Brain microvascular endothelial cell (primary cell): ENCODE measurements around the gene PABPN1.

Experiments
- DNase-seq: peaks from one replicate; pipeline ENCODE4 v3.0.0-alpha.2; 2020
- H3K27ac ChIP-seq: fragments of 250-450 bp; sonication (Bioruptor Pico); 2 replicates; pipeline ENCODE4 v1.5.1; 2020; ENCODE audit warnings: mild to moderate bottlenecking, moderate library complexity
- H3K27me3 ChIP-seq: fragments of 250-450 bp; sonication (Bioruptor Pico); replicated peaks from 2 replicates; pipeline ENCODE4 v1.5.1; 2020; ENCODE audit warnings: mild to moderate bottlenecking
- H3K36me3 ChIP-seq: fragments of 250-450 bp; sonication (Bioruptor Pico); replicated peaks from 2 replicates; pipeline ENCODE4 v1.5.1; 2020; ENCODE audit warnings: mild to moderate bottlenecking
- H3K4me3 ChIP-seq: 2 replicates; pipeline ENCODE4 v1.5.1; 2011; ENCODE audit warnings: low read depth, mild to moderate bottlenecking, control low read depth, low read length, moderate library complexity
- in situ Hi-C: cut with HindIII; loops from 2 replicates; pipeline ENCODE4 v1.10.0; 2017; ENCODE audit warnings: low sequenced_read_pairs, low pct_ligation_motif_present
- TF ChIP-seq, protein P1 (sequence below): IDR thresholded peaks from 2 replicates; pipeline ENCODE4 v1.5.1; 2011; ENCODE audit warnings: low read depth, mild to moderate bottlenecking, moderate library complexity, low read length, control low read depth, inconsistent platforms; ENCODE audit errors: missing control alignments

Gene PABPN1

DNA sequence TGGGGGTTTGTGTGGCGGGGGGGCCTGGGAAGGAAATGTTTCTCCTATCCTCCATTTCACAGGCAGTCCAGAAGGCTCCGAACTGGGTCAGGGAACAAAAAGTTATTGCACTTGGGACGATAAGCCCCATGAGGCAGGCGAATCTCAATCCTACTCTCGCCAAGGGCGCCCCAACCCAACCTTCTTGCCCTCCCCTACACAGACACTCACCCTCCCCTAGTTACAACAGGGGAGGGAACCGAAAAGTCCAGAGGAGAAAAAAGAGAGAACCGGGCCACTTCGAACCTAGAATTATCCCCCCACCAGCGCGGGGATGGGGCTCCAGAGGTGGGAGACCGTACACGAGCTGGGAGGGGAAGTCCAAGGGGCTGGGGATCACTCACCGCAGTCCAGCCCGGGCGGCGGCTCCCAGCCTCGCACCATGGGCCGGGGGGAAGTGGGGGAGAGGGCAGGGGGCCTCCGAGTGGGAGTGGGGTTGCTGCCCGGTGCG is 35.7 kb upstream of the PABPN1 start:
- Histone ChIP-seq H3K27me3 (no peaks in the 10 kb centered on the region), H3K27ac (peak overlapping the region; percentile 16), H3K4me3 (peak overlapping the region; percentile 83), H3K36me3 (no peaks in the 10 kb centered on the region)
- DNase-seq, result no peak
- TF ChIP-seq, protein P1, sequence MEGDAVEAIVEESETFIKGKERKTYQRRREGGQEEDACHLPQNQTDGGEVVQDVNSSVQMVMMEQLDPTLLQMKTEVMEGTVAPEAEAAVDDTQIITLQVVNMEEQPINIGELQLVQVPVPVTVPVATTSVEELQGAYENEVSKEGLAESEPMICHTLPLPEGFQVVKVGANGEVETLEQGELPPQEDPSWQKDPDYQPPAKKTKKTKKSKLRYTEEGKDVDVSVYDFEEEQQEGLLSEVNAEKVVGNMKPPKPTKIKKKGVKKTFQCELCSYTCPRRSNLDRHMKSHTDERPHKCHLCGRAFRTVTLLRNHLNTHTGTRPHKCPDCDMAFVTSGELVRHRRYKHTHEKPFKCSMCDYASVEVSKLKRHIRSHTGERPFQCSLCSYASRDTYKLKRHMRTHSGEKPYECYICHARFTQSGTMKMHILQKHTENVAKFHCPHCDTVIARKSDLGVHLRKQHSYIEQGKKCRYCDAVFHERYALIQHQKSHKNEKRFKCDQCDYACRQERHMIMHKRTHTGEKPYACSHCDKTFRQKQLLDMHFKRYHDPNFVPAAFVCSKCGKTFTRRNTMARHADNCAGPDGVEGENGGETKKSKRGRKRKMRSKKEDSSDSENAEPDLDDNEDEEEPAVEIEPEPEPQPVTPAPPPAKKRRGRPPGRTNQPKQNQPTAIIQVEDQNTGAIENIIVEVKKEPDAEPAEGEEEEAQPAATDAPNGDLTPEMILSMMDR, result no peak
- in situ Hi-C loops, result no loop called here

DNA sequence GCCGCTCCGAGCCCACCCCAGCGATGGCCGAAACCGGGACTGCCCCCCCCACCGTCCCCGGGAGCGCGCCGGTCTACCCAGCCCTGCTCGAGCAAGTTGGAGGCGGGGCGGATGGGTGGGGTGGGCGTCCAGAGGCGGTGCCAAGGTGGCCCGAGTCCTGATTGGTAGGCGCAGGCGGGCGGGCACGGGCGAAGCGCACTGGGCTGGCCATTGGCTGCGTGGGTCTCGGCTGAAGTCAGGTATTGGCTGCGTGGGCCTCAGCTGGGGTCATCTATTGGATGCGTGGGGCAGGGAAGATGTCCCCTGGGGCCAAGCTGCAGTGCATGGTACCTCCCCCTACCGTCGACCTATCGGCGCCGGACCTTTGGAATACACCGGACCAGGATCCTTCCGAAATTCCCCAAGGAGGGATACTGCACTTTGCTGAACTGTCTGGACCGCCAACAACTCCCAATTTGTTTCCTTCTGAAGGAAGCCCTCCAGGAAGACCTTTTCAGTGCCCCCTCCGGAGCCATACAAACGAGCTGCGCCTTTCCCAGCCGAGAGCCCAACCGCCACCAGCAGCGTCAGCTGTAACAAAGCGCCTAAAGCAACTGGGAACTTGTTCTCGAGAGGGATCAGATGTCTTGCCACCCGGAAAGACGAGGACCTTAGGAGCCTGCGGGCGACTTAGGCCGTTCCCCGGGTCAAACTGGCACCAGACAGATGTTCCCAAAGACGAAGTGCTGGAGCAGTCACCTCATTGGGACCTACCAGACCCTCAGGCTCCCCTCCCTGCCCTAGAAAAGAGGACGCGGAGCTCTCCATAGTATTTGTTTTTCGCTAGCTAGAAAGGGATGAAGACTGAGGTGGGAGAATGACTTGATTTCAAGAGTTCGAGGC is 35.0 kb upstream of the PABPN1 start, which contains the start of gene HOMEZ:
HOMEZ (minus strand) TSS at position 113 of the 882 bp plus-strand sequence. CDS start 180 bp downstream, outside the sequence.
- Histone ChIP-seq H3K36me3 (no peaks in the 10 kb centered on the region), H3K27me3 (no peaks in the 10 kb centered on the region), H3K4me3 (peak within 1 kb of the TSS; percentile 83), H3K27ac (peak within 1 kb of the TSS; percentile 30)
- TF ChIP-seq, protein P1, result peak; percentile 25
- in situ Hi-C loops, result no loop called here
- peak; percentile 99 for DNase-seq

DNA sequence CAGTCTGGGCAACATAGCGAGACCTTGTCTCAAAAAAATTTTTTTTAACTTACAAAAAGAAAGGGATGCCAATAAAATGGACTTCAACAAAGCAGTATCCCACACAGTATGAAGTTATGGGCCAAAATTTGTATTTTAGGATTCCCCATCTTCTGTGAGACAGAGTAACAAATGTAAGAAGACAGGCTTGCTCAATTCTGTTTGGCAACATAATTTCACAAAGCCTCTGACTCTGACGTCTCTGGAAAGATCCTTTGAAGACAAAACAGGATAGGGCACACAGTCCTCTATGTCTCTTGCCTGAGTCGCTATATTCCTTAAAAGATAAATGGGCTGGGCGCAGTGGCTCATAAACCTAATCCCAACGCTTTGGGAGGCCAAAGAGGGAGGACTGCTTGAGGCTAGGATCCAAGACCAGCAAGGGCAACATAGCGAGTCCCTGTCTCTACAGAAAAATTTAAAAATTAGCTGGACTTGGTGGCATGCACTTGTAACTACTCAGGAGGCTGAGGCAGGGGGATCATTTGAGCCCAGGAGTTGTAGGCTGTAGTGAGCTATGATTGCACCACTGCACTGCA is 34.3 kb upstream of the PABPN1 start:
- no peak for DNase-seq
- Histone ChIP-seq H3K4me3 (peak overlapping the region; percentile 83), H3K27me3 (no peaks in the 10 kb centered on the region), H3K27ac (no peak overlapping the region), H3K36me3 (no peaks in the 10 kb centered on the region)
- TF ChIP-seq, protein P1, result no peak
- in situ Hi-C loops, result no loop called here

DNA sequence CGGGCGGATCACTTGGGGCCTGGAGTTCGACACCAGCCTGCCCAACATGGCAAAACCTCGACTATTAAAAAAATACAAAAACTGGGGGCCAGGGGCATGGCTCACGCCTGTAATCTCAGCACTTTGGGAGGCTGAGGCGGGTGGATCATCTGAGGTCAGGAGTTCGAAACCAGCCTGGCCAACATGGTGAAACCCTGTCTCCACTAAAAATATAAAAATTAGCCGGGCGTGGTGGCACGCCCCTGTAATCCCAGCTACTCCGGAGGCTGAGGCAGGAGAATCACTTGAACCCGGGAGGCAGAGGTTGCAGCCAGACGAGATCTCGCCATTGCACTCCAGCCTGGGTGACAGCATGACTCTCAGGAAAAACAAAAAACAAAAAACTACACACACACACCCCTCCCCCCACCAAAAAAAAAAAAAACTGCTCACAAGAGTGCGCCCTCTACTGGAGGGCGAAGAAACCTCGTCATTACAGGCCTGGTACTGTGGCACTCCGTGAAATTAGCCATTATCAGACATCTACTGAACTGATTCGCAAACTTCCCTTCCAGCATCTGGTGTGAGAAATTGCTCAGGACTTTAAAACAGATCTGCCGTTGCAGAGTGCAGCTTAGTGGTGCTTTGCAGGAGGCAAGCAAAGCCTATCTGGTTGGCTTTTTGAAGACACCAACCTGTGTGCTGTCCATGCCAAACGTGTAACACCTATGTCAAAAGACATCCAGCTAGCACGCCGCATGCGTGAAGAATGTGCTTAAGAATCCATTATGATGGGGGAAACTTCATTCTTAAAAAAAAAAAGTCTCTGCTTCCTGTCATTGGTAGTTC is 26.3 kb upstream of the PABPN1 start:
- in situ Hi-C loops, result no loop called here
- H3K27me3 ChIP-seq, result no peaks in the 10 kb centered on the region
- no peak overlapping the region for H3K27ac ChIP-seq
- no peak overlapping the region for H3K4me3 ChIP-seq
- TF ChIP-seq, protein P1, result peak; percentile 93
- DNase-seq, result peak; percentile 14
- no peaks in the 10 kb centered on the region for H3K36me3 ChIP-seq

DNA sequence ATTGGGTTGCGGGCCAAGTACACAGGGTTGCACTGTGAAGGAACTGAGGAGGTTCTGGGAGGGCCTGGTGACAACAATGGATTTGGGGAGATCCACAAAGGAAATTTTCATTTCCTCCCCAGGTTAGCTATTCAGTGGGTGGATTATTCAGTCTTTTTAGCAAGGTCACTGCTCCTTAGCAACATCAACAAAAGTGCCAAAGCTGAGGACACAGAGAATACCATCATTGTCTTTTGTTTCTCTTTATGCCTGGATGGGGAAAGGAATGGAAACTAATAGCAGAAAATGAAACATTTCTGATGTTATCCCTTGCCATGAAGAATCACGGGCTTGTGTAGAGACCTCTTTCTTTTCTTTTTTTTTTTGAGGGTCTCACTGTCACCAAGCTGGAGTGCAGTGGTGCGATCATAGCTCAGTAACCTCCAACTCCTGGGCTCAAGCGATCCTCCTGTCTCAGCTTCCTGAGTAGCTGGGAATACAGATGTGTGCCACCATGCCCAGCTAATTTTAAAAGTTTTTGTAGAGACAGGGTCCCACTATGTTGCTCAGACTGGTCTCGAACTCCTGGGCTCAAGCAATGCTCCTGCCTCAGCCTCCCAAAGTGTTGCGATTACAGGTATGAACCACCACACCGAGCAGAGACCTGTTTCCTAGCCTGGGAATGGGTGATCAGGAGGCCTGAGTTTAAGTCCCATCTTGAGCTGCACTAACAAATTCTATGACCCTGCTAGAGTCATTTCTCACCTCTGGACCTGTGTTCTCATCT is 25.1 kb upstream of the PABPN1 start:
- Histone ChIP-seq H3K27me3 (no peaks in the 10 kb centered on the region), H3K4me3 (no peak overlapping the region), H3K36me3 (no peaks in the 10 kb centered on the region), H3K27ac (no peak overlapping the region)
- TF ChIP-seq, protein P1, result no peak
- in situ Hi-C loops, result no loop called here
- DNase-seq, result no peak
